A549 (cell line): ENCODE measurements around the gene STYK1. TPM values are rescaled to one million over a fixed set of nuclear protein-coding genes. Genes with fewer than 3 reads are reported as not detected.

Experiments
- ATAC-seq, 2 experiments: fragments of 200-7000 bp in 1 of 2; fragments of >200 bp in 1 of 2; cut with Nextera tagmentation in 1 of 2; cut with Tn5 transposase in 1 of 2; 3 replicates each; pipeline versions ENCODE4 v1.8.0 to v1.9.1; 2018 to 2020; ENCODE audit warnings: mild to moderate bottlenecking in 1 of 2, moderate library complexity in 1 of 2
- CTCF ChIA-PET: fragments of 300-600 bp; sonication (Branson Sonifier 250); formaldehyde crosslinking; extraction: SDS; loops from one replicate; lab custom pipeline; 2021; ENCODE audit warnings: antibody characterized with exemption, inconsistent platforms; lab: Yijun Ruan, JAX
- POLR2A ChIA-PET: fragments of 350-600 bp; formaldehyde crosslinking; extraction: SDS; loops from one replicate; lab custom pipeline; 2021; ENCODE audit warnings: antibody characterized with exemption, inconsistent platforms; lab: Yijun Ruan, JAX
- DNase-seq, 2 experiments: peaks; one replicate each; pipeline versions ENCODE4 v3.0.0 to v3.0.0-alpha.2; 2011 to 2016; ENCODE audit warnings: low read depth in 1 of 2, low spot score in 1 of 2
- FAIRE-seq: peaks from 2 replicates; lab custom pipeline; 2011; peaks lifted over from hg19 to GRCh38; lab: Jason Lieb, UNC
- H3K27ac ChIP-seq, 2 experiments: fragments of >200 bp; sonication (Bioruptor Twin); formaldehyde crosslinking; 3 replicates each; pipeline ENCODE4 v1.5.1; 2016 to 2017
- H3K4me1 ChIP-seq: fragments of >200 bp; sonication (Bioruptor Twin); formaldehyde crosslinking; 3 replicates; pipeline ENCODE4 v1.6.1; 2016
- H3K4me2 ChIP-seq: fragments of >200 bp; sonication (Bioruptor Twin); formaldehyde crosslinking; 3 replicates; pipeline ENCODE4 v1.6.1; 2016
- H3K4me3 ChIP-seq: fragments of >200 bp; sonication (Bioruptor Twin); formaldehyde crosslinking; 3 replicates; pipeline ENCODE4 v1.5.1; 2016
- H3K9me3 ChIP-seq: fragments of >200 bp; sonication (Bioruptor Twin); formaldehyde crosslinking; 3 replicates; pipeline ENCODE4 v1.6.1; 2016
- CBX8 ChIP-seq: fragments of 200-600 bp; sonication (generic); IDR thresholded peaks from 2 replicates; pipeline ENCODE4 v1.6.1; 2016
- CEBPB ChIP-seq, 2 experiments: fragments of >200 bp in 1 of 2; sonication (Bioruptor Twin) in 1 of 2; formaldehyde crosslinking in 1 of 2; IDR thresholded peaks; 2 replicates each; pipeline ENCODE4 v1.6.1; 2012 to 2016
- CHD2 ChIP-seq: fragments of 150-350 bp; IDR thresholded peaks from 2 replicates; pipeline ENCODE4 v1.6.1; 2014; ENCODE audit warnings: low read length; ENCODE audit not compliant: partially characterized antibody
- EHF ChIP-seq: fragments of 250-450 bp; sonication (Bioruptor Pico); IDR thresholded peaks from 2 replicates; pipeline ENCODE4 v1.5.0; 2020; ENCODE audit warnings: mild to moderate bottlenecking
- EHMT2 ChIP-seq: fragments of 200-600 bp; sonication (generic); IDR thresholded peaks from 2 replicates; pipeline ENCODE4 v1.6.1; 2016; ENCODE audit warnings: antibody characterized with exemption, low read depth, mild to moderate bottlenecking, moderate library complexity
- ESRRA ChIP-seq: fragments of 150-350 bp; IDR thresholded peaks from 2 replicates; pipeline ENCODE4 v1.6.1; 2014; ENCODE audit warnings: mild to moderate bottlenecking, low read length, borderline replicate concordance
- FOSB ChIP-seq: fragments of 250-450 bp; sonication (Bioruptor Pico); IDR thresholded peaks from 2 replicates; pipeline ENCODE4 v1.5.0; 2020; ENCODE audit warnings: mild to moderate bottlenecking, moderate library complexity
- FOSL2 ChIP-seq, 2 experiments: fragments of 450-650 bp in 1 of 2; fragments of >200 bp in 1 of 2; sonication (Bioruptor Twin) in 1 of 2; formaldehyde crosslinking; IDR thresholded peaks; 2 replicates each; pipeline versions ENCODE4 v1.5.0 to v1.6.1; 2016 to 2020; ENCODE audit warnings: mild to moderate bottlenecking in 1 of 2, moderate library complexity in 1 of 2
- GATA3 ChIP-seq: IDR thresholded peaks from 2 replicates; pipeline ENCODE4 v1.6.1; 2012; ENCODE audit warnings: borderline replicate concordance
- HDAC2 ChIP-seq: fragments of 200-600 bp; sonication (generic); IDR thresholded peaks from 2 replicates; pipeline ENCODE4 v1.6.1; 2016
- HOXA7 ChIP-seq: fragments of 250-450 bp; sonication (Bioruptor Pico); IDR thresholded peaks from 2 replicates; pipeline ENCODE4 v1.5.0; 2020; ENCODE audit warnings: mild to moderate bottlenecking, moderate library complexity
- HOXB5 ChIP-seq: fragments of 250-450 bp; sonication (Bioruptor Pico); IDR thresholded peaks from 2 replicates; pipeline ENCODE4 v1.5.0; 2020; ENCODE audit warnings: mild to moderate bottlenecking, moderate library complexity
- JUN ChIP-seq, 2 experiments: fragments of >200 bp; sonication (Bioruptor Twin); formaldehyde crosslinking; IDR thresholded peaks; 2 replicates in 1 of 2; 3 replicates in 1 of 2; pipeline ENCODE4 v1.6.1; 2016 to 2017
- KDM5A ChIP-seq: fragments of 200-600 bp; sonication (generic); IDR thresholded peaks from 2 replicates; pipeline ENCODE4 v1.6.1; 2016; ENCODE audit warnings: antibody characterized with exemption, mild to moderate bottlenecking
- PHF8 ChIP-seq: fragments of 200-600 bp; sonication (generic); IDR thresholded peaks from 2 replicates; pipeline ENCODE4 v1.6.1; 2016; ENCODE audit warnings: low read depth, mild to moderate bottlenecking, antibody characterized with exemption, moderate library complexity, borderline replicate concordance
- POLR2A ChIP-seq: IDR thresholded peaks from 2 replicates; pipeline ENCODE4 v1.6.1; 2012; ENCODE audit warnings: mild to moderate bottlenecking, low read length
- RFX5 ChIP-seq: fragments of 450-650 bp; IDR thresholded peaks from 2 replicates; pipeline ENCODE4 v1.7.1; 2014; ENCODE audit warnings: antibody characterized with exemption, mild to moderate bottlenecking, moderate library complexity
- RNF2 ChIP-seq: fragments of 200-600 bp; sonication (generic); IDR thresholded peaks from 2 replicates; pipeline ENCODE4 v1.6.1; 2016; ENCODE audit warnings: low read depth, mild to moderate bottlenecking, antibody characterized with exemption, moderate library complexity, borderline replicate concordance
- SMC3 ChIP-seq: fragments of >200 bp; sonication (Bioruptor Twin); formaldehyde crosslinking; IDR thresholded peaks from 3 replicates; pipeline ENCODE4 v1.6.1; 2018; ENCODE audit warnings: inconsistent platforms
- SREBF2 ChIP-seq: fragments of 450-650 bp; IDR thresholded peaks from 2 replicates; pipeline ENCODE4 v1.6.1; 2014; ENCODE audit warnings: mild to moderate bottlenecking, moderate library complexity
- TP53 ChIP-seq: fragments of 250-450 bp; sonication (Bioruptor Pico); IDR thresholded peaks from 2 replicates; pipeline ENCODE4 v1.5.0; 2021; ENCODE audit warnings: mild to moderate bottlenecking, moderate library complexity
- ZSCAN20 ChIP-seq: fragments of 250-450 bp; sonication (Bioruptor Pico); IDR thresholded peaks from 2 replicates; pipeline ENCODE4 v1.8.0; 2022; ENCODE audit warnings: mild to moderate bottlenecking, moderate library complexity
- WGBS: methylation state at CpG from one replicate; pipeline ENCODE4 v1.1.6; 2017; ENCODE audit errors: missing lambda C conversion rate; 5-methylcytosine and 5-hydroxymethylcytosine counted together
- polyA plus RNA-seq, 4 experiments: library from polyadenylated mRNA; depleted of rRNA in 3 of 4; stranded (reverse); fragments of >200 nt; fragmentation: RNase III in 1 of 4; extraction: RNeasy Plus Mini Kit Qiagen cat#74134 plus additional on column Dnase treatment in 1 of 4; gene quantifications; 2 replicates in 3 of 4; 3 replicates in 1 of 4; pipeline ENCODE4 v1.2.3, GENCODE V29; 2011 to 2017
- TF ChIP-seq, protein P1 (sequence below): fragments of >200 bp; sonication (Bioruptor Twin); formaldehyde crosslinking; IDR thresholded peaks from 3 replicates; pipeline ENCODE4 v1.5.1; 2016
- TF ChIP-seq, protein P2 (sequence below): fragments of 200-600 bp; sonication (generic); IDR thresholded peaks from 2 replicates; pipeline ENCODE4 v1.6.1; 2016; ENCODE audit warnings: antibody characterized with exemption, mild to moderate bottlenecking, moderate library complexity

STYK1 gene
- polyA plus RNA-seq, 2 of the 4 experiments (the other 2 are of a cell fraction), result 0.32 to 0.56 TPM

DNA sequence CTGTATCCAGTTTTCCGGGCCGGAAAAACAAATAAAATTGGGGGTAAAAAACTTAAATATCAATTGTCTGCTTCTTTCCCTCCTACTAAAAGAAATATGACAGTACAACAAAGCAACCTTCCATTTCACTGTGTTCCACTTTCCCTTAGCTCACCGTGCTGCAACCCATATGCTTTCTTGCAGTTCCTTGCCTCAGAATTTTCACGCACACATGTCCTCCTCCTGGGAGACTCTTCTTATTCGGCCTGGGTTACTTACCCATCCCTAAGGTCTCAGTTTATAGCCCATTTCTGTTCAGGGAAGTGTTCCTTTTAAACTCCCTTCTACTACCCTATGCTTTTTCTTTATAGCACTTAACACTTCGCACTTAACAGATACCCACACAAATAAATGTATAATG is 56.0 kb downstream of the STYK1 start:
- Histone ChIP-seq H3K4me1 (peaks cover 13% of the 10 kb centered on the region), H3K9me3 (no peaks in the 10 kb centered on the region), H3K27ac (peak overlapping the region; percentile 40 to 62; a peak in 5 of 6 replicates), H3K4me3 (no peak overlapping the region), H3K4me2 (peak overlapping the region; percentile 48)
- POLR2A ChIA-PET, result interaction anchor here (0.6 kb wide), 1 partner anchor 9 kb away, joined by 4 read pairs; no protein-coding TSS in a partner anchor
- no peak for FAIRE-seq
- 87% methylated on average over 6 of the region's 6 CpGs for WGBS
- ATAC-seq, result no peak
- TF ChIP-seq SMC3 (no peak), SREBF2 (no peak)
- no peak for DNase-seq
- CTCF ChIA-PET, result interaction anchor here (1.2 to 1.3 kb wide), 2 partner anchors 55 to 132 kb away, joined by 3 to 4 read pairs; no protein-coding TSS in a partner anchor

DNA sequence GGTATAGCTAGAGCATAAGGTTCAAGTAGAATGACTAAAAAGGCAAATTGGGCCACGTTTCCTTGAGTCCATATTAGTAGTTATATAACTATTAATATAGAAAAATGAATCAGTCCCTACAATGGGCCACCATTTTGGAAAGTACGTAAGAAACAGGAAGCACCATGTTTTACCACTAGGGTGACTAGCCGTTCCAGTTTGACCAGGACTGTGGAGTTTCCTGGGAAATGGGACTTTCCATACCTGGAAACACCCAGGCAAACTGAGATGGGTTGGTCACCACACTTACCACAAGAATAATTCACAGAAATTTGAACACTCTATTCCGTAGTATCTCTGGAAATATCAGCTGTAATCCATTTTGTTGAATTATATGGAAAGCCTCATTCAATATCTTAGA is 58.3 kb downstream of the STYK1 start:
- CTCF ChIA-PET, result interaction anchor here (0.6 to 2.2 kb wide), 2 partner anchors 59 to 135 kb away, joined by 4 to 7 read pairs; no protein-coding TSS in a partner anchor

DNA sequence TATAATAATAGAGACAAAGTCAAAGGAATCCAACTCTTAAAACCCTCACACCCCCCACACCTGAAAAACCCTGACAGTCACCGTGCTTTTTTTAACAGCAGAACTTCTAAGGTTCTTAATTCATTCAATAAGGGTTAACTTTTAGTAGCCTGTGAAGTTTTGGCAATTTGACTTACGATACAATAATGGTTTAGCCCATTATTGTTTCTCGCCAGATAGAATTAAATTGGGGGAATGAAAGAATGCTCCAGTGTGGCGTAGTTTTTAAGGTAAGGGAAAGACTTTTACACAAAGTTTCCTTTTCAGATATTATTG is 59.8 kb downstream of the STYK1 start:
- 11% methylated on average over 4 of the region's 4 CpGs for WGBS
- POLR2A ChIA-PET, result interaction anchor here (1.1 kb wide), 1 partner anchor 109 kb away, joined by 3 read pairs; the partner anchor contains the start of gene YBX3
- DNase-seq (no peak), FAIRE-seq (no peak), ATAC-seq (peak in 1 of 2 experiments; percentile 37; a peak in 2 of 6 replicates)
- peak overlapping the region; percentile 86 to 90 for H3K27ac ChIP-seq
- H3K4me3 ChIP-seq, result peak overlapping the region; percentile 93
- H3K4me2 ChIP-seq, result peak overlapping the region; percentile 73
- peaks cover 20% of the 10 kb centered on the region for H3K4me1 ChIP-seq
- no peaks in the 10 kb centered on the region for H3K9me3 ChIP-seq
- TF ChIP-seq, protein P1, sequence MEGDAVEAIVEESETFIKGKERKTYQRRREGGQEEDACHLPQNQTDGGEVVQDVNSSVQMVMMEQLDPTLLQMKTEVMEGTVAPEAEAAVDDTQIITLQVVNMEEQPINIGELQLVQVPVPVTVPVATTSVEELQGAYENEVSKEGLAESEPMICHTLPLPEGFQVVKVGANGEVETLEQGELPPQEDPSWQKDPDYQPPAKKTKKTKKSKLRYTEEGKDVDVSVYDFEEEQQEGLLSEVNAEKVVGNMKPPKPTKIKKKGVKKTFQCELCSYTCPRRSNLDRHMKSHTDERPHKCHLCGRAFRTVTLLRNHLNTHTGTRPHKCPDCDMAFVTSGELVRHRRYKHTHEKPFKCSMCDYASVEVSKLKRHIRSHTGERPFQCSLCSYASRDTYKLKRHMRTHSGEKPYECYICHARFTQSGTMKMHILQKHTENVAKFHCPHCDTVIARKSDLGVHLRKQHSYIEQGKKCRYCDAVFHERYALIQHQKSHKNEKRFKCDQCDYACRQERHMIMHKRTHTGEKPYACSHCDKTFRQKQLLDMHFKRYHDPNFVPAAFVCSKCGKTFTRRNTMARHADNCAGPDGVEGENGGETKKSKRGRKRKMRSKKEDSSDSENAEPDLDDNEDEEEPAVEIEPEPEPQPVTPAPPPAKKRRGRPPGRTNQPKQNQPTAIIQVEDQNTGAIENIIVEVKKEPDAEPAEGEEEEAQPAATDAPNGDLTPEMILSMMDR, result no peak
- 0 out of 2 replicates have a peak, but pooled peaks have one; percentile 18 for TF ChIP-seq HOXB5 (CRISPR knock-in tag)
- CTCF ChIA-PET, result interaction anchor here (1.3 to 2.2 kb wide), 3 partner anchors 61 to 137 kb away, joined by 4 to 7 read pairs (median 5); no protein-coding TSS in a partner anchor

More for the DNA sequence above, 58.3 kb downstream of the STYK1 start:
- POLR2A ChIA-PET, result no interaction called here
- Histone ChIP-seq H3K4me2 (no peak overlapping the region), H3K9me3 (no peaks in the 10 kb centered on the region), H3K27ac (no peak overlapping the region), H3K4me1 (peaks cover 20% of the 10 kb centered on the region), H3K4me3 (no peak overlapping the region)
- 53% methylated on average over 4 of the region's 4 CpGs for WGBS
- TF ChIP-seq RFX5 (no peak), ZSCAN20 (no peak), RNF2 (no peak), FOSL2 (IDR thresholded peaks at IDR 0.05) (no peak), FOSL2 (CRISPR knock-in tag; IDR thresholded peaks at IDR 0.05) (no peak), HOXA7 (no peak), HDAC2 (no peak), FOSB (no peak), TP53 (CRISPR knock-in tag) (no peak), GATA3 (no peak), EHMT2 (no peak), PHF8 (no peak)
- FAIRE-seq (no peak), DNase-seq (peak in 1 of 2 experiments; percentile 54), ATAC-seq (peak in 1 of 2 experiments; percentile 5; a peak in 1 of 6 replicates)

DNA sequence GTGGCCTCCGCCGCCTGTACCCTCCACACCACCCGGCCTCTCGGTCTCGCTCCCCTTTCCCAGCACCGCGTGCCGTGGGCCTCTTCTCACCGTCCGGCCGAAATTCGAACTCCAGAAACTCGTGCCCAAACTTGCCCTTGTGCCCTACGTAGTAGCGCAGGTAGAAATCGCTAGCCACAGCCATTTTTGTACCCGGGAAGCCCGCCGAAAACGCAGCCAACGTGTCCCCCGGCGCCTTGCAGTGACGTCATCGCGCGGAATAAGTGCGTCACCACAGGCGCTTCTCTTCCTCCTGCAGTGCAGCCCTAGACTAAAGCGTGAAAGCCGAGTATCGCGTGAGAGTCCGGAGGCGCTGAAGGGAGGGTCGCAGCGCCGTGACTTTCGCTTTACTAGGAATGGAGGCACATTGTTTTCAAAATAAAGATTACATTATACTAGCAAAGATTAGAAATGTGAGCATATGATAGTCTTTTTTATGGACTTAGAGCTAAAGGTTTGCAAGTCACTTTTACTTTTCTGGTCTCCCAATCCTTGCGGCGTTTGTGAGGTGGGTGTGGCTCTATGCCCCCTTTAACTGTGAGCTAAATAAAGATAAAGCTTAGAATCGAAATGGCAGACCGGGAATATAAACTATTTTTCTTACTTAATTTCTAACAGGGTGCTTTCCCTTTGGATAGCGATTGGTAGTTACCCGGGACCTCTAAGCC is 60.4 kb downstream of the STYK1 start, which contains the start of gene MAGOHB:
MAGOHB (minus strand) TSS at position 261 of the 707 bp plus-strand sequence; CDS start at position 184, 77 bp downstream.
- ATAC-seq, result peak; percentile 96 to 98
- peak within 1 kb of the TSS; percentile 93 for H3K4me3 ChIP-seq
- peak; percentile 67 for FAIRE-seq
- H3K9me3 ChIP-seq, result no peaks in the 10 kb centered on the region
- peak within 1 kb of the TSS; percentile 86 to 90 for H3K27ac ChIP-seq
- peaks cover 16% of the 10 kb centered on the region for H3K4me1 ChIP-seq
- CTCF ChIA-PET, result interaction anchor here (0.6 to 2.2 kb wide), 4 partner anchors 61 to 744 kb away, joined by 3 to 8 read pairs (median 4); no protein-coding TSS in a partner anchor
- POLR2A ChIA-PET, result interaction anchor here (1.1 kb wide), 1 partner anchor 110 kb away, joined by 3 read pairs; the partner anchor contains the start of gene YBX3
- peak within 1 kb of the TSS; percentile 97 for H3K4me2 ChIP-seq
- DNase-seq, result peak; percentile 79 to 97
- 1% methylated on average over 44 of the region's 45 CpGs for WGBS
- TF ChIP-seq ZSCAN20 (no peak), EHF (no peak), POLR2A (peak; percentile 82), CEBPB (IDR thresholded peaks at IDR 0.05) (no peak), ESRRA (no peak), CHD2 (peak; percentile 90), CBX8 (no peak), RFX5 (peak; percentile 61), HDAC2 (0 out of 2 replicates have a peak, but pooled peaks have one; percentile 83), KDM5A (peak; percentile 97), FOSL2 (IDR thresholded peaks at IDR 0.05) (no peak), FOSL2 (CRISPR knock-in tag; IDR thresholded peaks at IDR 0.05) (peak; percentile 96), JUN (IDR thresholded peaks at IDR 0.05) (peak; percentile 79 to 87), RNF2 (no peak)
- TF ChIP-seq, protein P2, sequence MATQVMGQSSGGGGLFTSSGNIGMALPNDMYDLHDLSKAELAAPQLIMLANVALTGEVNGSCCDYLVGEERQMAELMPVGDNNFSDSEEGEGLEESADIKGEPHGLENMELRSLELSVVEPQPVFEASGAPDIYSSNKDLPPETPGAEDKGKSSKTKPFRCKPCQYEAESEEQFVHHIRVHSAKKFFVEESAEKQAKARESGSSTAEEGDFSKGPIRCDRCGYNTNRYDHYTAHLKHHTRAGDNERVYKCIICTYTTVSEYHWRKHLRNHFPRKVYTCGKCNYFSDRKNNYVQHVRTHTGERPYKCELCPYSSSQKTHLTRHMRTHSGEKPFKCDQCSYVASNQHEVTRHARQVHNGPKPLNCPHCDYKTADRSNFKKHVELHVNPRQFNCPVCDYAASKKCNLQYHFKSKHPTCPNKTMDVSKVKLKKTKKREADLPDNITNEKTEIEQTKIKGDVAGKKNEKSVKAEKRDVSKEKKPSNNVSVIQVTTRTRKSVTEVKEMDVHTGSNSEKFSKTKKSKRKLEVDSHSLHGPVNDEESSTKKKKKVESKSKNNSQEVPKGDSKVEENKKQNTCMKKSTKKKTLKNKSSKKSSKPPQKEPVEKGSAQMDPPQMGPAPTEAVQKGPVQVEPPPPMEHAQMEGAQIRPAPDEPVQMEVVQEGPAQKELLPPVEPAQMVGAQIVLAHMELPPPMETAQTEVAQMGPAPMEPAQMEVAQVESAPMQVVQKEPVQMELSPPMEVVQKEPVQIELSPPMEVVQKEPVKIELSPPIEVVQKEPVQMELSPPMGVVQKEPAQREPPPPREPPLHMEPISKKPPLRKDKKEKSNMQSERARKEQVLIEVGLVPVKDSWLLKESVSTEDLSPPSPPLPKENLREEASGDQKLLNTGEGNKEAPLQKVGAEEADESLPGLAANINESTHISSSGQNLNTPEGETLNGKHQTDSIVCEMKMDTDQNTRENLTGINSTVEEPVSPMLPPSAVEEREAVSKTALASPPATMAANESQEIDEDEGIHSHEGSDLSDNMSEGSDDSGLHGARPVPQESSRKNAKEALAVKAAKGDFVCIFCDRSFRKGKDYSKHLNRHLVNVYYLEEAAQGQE, result peak; percentile 93
